Esophagus mucosa (tissue), 1 donor: ENCODE data around the gene MUSTN1. TPM values are rescaled to one million over a fixed set of nuclear protein-coding genes. Genes with fewer than 3 reads are reported as not detected.

Experiments
- ATAC-seq: fragments of 200-7000 bp; cut with Tn5 transposase; one replicate; pipeline ENCODE4 v1.9.1; 2020
- total RNA-seq: library from RNA; stranded (reverse); gene quantifications from one replicate; pipeline ENCODE4 v1.2.4, GENCODE V29; 2023
- donor health status: DM: yes; HTN: yes; CAD: no.

MUSTN1 gene
- total RNA-seq, 1 donor from 2014 or later = 0.40 TPM

- ATAC-seq = no peak
Measured at GRCh38 chr3:52800079-52800478, 34.7 kb downstream of the MUSTN1 start.

GRCh38 chr3:52798978-52799476 is 35.8 kb downstream of the MUSTN1 start:
- peak; percentile 38 for ATAC-seq

GRCh38 chr3:52798376-52798977 is 36.3 kb downstream of the MUSTN1 start:
- no peak for ATAC-seq

GRCh38 chr3:52796411-52796810 is 38.4 kb downstream of the MUSTN1 start:
- ATAC-seq = no peak

- no peak for ATAC-seq
Measured at GRCh38 chr3:52795298-52795900, 39.4 kb downstream of the MUSTN1 start.

- ATAC-seq = no peak
Measured at GRCh38 chr3:52794612-52795099, 40.2 kb downstream of the MUSTN1 start, which contains the start of gene ITIH3. Gene ITIH3 (plus strand): TSS chr3:52794796. CDS start chr3:52794804, 8 bp downstream.

GRCh38 chr3:52793702-52794611 is 40.9 kb downstream of the MUSTN1 start:
- no peak for ATAC-seq

- no peak for ATAC-seq
Measured at GRCh38 chr3:52792961-52793695, 41.7 kb downstream of the MUSTN1 start.

- no peak for ATAC-seq
Measured at GRCh38 chr3:52792413-52792812, 42.4 kb downstream of the MUSTN1 start.

- ATAC-seq = no peak
Measured at GRCh38 chr3:52791928-52792327, 42.9 kb downstream of the MUSTN1 start.

GRCh38 chr3:52791366-52791765 is 43.5 kb downstream of the MUSTN1 start:
- no peak for ATAC-seq

GRCh38 chr3:52790741-52791140 is 44.1 kb downstream of the MUSTN1 start:
- ATAC-seq = no peak

GRCh38 chr3:52790337-52790736 is 44.5 kb downstream of the MUSTN1 start:
- no peak for ATAC-seq

GRCh38 chr3:52789746-52790040 is 45.1 kb downstream of the MUSTN1 start:
- no peak for ATAC-seq

GRCh38 chr3:52788890-52789745 is 45.7 kb downstream of the MUSTN1 start:
- no peak for ATAC-seq

GRCh38 chr3:52787672-52788625 is 46.9 kb downstream of the MUSTN1 start:
- ATAC-seq = no peak

GRCh38 chr3:52787246-52787645 is 47.6 kb downstream of the MUSTN1 start:
- no peak for ATAC-seq

- ATAC-seq = no peak
Measured at GRCh38 chr3:52786330-52787215, 48.2 kb downstream of the MUSTN1 start.

GRCh38 chr3:52784931-52785590 is 49.8 kb downstream of the MUSTN1 start:
- ATAC-seq = no peak
